ENCODE results near the gene GNG14.
"Not testable (repeated sequence)": the region's sequence is repeated elsewhere in the genome, so short reads cannot be mapped to it uniquely, and the experiment has no call there.

Gene GNG14

DNA sequence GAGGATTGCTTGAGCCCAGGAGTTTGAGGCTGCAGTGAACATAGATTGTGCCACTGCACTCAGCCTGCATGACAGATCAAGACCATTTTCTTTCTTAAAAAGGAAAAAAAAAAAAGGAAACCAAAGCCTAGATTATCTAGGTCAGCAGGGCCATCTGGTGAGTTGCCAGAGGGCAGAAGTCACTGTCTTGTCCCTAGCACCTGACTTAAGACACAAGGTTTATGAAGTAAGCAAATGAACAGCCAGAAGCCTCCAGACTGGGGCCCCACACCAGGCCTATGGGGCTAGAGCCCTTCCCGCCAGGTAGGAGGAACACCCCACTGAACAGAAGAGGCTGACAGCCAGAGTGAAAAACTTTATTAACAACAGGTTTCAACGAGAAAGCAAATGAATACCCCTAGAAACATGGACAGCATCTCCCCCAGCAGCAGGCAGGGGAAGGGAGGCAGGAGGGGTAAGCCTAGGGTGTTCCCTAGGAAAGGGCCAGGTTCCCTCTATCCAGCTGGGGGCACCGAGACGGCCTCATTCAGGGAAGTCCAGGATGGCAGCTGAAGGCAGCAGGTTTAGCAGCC, 20.0 kb upstream of the GNG14 start:
- no peak for DNase-seq (ENCODE audit: low read depth)

DNA sequence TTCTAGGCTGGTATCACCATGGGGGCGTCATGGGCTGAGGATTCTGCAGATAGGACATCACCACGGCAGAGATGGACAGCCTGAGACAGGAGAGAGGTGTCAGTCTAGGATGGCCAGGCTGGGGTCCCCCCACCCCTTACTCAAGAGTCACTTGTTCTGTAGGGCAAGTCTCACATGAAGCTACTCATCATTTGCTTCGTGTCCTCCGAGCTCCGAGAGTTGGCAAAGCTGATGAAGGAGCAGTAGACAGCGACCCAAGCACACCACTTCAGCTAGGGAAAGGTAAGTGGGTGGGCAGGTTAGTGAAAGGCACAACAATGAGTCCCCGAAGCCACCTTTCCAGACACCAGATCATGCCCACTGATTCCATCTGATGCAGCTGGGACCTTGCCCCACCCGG, 19.5 kb upstream of the GNG14 start:
- DNase-seq (ENCODE audit: low read depth), result no peak

DNA sequence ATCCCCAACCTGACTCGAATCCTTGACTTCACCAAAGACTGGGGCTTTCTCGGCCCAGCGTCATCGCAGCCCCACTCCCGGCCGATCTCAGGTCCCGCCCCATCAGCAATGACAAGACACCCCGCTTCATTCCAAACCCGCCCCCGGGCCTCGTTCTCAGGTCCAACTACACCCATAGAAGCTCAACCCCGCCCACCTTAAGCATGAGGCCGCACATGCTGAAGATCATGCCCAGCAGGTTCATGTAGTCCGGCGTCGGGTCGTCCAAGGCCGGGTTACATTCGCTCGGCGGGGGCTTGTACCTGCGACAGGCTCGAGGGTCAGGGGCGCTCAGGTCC, 18.9 kb upstream of the GNG14 start:
- DNase-seq (ENCODE audit: low read depth), result no peak

DNA sequence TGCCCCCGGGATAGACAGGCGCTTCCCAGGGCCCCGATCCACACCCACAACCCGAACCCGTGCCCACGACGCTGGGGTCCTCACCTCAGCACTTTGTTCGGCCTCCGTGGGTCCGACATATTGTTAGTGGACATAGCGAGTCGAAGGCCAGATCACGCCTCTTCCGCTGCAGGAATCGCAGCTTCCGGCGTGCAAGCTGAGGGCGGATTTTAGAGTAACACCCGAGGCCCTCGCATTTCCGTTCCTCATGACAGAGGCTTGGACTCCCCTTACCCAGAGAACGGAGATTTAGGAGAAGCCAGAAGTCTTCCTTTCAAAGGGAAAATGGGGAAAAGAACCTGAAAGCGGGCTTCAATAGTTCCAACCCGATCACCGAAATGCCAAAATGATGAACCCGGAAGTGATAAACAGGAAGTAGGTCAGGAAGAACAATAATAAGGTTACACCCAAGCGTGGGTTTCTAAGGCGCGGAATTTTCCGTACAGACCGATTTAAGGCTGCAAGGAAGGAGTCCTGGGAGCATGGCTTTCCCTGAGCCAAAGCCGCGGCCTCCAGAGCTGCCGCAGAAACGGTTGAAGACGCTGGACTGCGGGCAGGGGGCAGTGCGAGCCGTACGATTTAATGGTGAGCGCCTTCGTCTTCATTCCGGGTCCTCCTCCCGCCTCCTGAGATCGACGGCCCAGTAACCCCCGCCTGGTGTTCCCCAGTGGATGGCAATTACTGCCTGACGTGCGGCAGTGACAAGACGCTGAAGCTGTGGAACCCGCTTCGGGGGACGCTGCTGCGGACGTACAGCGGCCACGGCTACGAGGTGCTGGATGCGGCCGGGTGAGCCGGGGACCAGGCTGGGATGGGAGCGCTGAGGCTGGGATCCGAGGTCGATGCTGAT, 18.3 kb upstream of the GNG14 start:
- peak; percentile 58 for DNase-seq (ENCODE audit: low read depth)

DNA sequence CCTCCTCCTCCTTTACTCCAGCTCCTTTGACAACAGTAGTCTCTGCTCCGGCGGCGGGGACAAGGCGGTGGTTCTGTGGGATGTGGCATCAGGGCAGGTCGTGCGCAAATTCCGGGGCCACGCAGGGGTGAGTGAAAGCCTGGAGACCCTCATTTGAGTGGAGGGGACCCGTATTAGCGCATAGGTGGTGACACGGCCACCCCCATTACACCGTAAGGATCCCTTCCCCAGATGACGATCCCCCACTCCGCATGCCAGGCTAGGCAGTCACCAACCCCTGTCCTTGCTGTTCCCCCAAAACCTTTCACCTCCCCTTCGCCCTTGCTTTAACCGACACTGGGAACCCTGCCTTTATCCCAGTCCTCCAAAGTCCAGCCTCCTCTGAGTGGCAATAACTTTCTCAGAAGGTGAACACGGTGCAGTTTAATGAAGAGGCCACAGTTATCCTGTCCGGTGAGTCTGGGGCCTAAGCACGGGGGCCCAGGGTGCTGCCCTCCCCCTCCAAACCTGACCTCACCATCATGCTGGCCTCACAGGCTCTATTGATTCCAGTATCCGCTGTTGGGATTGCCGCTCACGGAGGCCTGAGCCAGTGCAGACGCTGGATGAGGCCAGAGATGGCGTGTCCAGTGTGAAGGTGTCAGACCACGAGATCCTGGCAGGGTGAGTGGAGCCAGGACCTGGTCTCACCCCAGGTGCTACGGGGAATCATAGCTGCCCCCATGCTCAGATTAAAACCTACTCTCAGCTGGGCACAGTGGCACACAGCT, 17.5 kb upstream of the GNG14 start:
- DNase-seq (ENCODE audit: low read depth), result no peak

DNA sequence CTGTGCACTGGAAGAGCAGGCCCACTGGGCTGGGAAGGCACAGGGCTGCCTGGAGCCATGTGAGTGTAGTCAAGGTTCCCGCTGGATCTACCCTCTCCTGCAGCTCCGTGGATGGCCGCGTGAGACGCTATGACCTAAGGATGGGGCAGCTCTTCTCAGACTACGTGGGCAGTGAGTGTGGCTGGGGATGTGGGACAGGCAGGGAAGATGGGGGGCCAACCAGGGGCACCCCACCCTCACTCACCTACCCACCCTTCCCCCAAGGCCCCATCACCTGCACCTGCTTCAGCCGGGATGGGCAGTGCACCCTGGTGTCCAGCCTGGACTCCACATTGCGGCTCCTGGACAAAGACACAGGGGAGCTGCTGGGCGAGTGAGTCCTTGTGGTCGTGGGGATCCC, 15.1 kb upstream of the GNG14 start:
- no peak for DNase-seq (ENCODE audit: low read depth)

DNA sequence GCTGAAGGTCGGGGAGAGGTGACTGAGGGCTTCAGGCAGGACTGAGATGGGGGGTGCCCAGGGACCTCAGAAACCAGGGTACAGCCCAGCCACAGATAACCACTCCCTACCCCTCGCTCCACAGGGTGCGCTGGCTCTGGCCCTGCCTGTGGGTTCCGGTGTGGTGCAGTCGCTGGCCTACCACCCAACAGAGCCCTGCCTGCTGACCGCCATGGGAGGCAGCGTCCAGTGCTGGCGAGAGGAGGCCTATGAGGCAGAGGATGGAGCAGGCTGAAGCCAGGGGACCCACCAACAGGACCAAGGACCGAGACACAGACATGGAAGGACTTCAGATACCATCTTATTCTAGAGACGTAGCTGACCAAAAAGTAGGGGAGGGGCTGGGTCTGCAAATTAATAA, 12.4 kb upstream of the GNG14 start:
- no peak for DNase-seq (ENCODE audit: low read depth)

DNA sequence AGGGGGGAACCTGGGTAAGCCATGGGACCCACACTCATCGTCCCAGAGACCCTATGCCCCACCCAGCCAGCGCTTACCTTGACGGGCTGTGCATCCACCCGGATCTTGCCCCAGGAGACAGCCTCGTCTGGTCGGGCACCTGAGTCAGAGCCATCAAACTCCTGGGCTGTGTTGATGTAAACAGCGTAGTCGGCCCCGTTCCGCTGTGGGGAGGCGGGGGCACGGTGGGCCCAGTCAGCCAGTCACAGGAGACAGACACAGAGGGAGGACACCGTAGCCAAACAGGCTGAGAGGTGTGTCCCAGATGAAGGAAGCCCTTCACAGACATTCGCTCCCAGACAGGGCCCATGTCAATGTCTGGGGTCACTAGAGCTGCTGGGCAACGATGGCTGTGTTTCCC, 11.9 kb upstream of the GNG14 start:
- no peak for DNase-seq (ENCODE audit: low read depth)

DNA sequence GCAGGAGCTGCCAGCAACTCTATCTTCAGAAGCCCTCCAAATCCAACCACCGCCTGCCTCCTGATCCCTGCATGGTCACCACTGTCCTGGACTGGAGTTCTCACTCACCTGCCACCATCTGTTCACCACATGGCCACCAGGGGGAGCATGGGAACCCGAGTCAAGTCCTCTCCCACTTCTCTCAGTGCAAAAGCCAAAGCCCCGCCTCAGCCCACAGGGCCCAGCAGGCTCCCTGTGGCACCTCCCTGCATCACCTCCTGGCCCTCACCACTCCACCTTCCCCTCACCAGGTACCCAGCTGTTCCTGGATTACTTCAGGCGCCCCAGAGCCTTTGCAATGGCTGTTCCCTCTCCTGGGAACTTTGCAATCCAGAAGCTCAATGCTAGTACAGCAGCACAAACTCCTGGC, 11.4 kb upstream of the GNG14 start:
- no peak for DNase-seq (ENCODE audit: low read depth)

DNA sequence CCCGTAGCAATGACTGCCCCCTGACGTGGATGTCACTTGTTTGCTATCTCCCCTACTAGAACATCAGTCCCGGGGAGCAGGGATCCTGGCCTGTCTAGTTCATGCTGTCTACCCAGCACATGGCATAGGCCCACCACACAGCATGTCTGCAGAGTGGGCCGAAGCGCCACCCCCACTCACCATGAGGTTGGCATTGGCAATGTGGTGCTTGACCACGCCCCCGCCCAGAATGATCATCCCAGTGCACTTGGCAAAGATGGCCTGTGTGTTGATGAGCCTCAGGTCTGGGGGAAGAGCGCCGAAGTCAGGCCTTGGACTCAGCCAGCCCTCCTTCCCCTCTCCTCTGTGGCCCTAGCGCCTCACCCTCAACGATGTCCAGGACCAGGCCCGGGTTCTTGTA, 10.9 kb upstream of the GNG14 start:
- DNase-seq (ENCODE audit: low read depth), result no peak

DNA sequence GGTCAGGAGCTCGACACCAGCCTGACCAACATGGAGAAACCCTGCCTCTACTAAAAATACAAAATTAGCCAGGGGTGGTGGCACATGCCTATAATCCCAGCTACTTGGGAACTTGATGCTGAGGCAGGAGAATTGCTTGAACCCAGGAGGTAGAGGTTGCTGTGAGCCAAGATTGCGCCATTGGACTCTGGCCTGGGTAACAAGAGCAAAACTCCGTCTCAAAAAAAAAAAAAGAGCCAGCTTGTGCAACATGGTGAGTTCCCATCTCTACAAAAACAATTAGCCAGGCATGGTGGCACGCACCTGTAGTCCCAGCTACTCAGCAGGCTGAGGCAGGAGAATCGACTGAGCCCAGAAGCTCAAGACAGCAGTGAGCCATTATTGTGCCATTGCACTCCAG, 9.8 kb upstream of the GNG14 start:
- DNase-seq (ENCODE audit: low read depth), result not testable (repeated sequence)

DNA sequence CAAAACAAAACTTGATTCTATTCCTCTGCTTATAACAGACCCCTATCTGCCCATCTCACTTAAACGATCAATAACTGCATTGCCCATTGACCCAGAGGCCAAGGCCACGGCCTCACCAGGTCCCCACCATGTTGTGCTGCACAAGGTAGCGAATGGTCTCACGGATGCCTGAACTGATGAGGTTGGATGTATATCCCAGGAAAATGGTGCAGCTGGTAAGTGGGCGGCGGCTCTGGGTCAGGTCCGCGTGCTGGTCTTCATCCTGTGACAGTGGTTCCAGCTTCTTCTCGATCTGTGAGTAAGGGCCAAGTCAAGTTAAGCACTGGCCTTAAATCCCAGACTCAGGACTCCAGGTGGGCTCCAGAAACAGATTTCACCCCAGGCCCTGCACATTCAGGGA, 7.8 kb upstream of the GNG14 start:
- no peak for DNase-seq (ENCODE audit: low read depth)

DNA sequence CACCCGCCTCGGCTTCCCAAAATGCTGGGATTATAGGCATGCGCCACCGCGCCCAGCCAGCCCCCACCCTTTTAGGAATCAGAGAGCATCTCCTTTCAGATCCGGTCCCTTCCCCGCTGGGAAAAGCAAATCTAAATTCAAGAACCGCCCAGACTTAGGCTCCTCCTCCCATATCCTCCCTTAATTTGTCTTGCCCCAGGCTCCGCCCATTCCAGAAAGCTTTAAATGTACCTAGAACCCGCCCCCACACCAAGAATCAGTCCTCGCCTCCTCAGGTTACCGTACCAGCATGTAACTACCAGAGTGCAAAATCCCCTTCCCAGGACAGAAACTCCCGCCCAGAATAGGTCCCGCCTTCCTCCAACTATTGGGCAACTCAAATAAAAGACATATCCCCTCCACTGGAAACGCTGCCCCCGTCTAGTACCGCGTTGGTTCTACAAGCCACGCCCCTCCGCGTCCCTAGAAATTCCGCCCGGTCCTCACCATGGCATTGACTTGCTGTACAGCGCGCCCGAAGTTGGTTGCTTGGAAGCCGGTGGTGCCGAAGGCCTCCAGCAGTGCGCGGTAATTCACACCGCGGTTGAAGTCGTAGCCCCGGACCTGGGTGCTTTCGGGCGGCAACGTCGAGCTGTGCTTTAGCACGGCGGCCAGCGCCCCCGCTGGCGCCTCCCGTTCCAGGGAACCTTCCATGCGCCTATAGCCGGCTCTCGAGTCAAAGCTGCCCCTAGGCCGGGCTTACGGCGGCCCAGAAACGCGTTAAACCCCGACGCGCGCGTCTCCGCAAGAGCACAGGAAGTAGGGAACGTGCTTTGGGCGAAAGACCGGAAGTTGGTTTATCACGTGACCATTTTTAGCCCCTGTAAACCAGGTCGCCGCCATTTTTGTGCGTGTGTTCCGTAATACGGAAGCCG, 6.5 kb upstream of the GNG14 start, which contains the start of gene DHPS:
TSS of gene DHPS (minus strand) at position 807 of the 914 bp plus-strand sequence. CDS start at position 693, 114 bp downstream.
- DNase-seq (ENCODE audit: low read depth), result peak; percentile 83

DNA sequence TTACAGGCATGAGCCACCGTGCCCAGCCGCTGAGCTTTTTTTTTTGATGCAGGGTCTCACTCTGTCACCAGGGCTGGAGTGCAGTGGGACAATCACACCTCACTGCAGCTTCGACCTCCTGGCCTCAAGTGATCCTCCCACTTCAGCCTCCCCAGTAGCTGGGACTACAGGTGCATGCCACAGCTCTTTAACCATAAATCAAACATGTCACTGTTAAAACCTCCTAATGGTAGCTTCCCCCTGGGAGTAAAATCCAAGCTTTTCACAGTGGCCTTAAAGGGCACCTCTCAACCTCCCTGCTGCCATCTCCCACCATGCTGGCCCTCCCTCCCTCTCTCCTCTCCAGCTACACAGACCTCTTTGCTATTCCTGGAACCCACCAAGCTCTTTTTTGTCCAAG, 2.0 kb upstream of the GNG14 start:
- no peak for DNase-seq (ENCODE audit: low read depth)

DNA sequence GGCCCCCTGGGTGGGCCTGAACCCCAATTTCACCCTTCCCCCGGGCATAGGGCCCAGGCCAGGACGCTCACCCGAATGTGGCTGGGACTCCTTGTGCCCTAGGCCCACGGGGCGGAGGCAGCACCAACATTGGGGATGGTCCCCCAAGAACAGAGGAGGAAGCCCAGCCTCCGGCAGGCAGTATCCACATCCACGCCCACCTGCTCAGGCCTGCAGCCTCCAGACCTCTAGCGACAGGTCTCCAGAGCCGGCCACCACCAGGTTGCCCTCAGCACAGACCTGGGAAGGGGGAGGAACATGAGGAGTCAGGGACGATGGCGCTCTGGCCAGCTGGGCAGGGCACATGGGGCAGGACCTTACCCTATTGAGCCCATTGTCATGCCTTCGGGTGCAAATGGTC, 1.2 kb downstream of the GNG14 start:
- no peak for DNase-seq (ENCODE audit: low read depth)

DNA sequence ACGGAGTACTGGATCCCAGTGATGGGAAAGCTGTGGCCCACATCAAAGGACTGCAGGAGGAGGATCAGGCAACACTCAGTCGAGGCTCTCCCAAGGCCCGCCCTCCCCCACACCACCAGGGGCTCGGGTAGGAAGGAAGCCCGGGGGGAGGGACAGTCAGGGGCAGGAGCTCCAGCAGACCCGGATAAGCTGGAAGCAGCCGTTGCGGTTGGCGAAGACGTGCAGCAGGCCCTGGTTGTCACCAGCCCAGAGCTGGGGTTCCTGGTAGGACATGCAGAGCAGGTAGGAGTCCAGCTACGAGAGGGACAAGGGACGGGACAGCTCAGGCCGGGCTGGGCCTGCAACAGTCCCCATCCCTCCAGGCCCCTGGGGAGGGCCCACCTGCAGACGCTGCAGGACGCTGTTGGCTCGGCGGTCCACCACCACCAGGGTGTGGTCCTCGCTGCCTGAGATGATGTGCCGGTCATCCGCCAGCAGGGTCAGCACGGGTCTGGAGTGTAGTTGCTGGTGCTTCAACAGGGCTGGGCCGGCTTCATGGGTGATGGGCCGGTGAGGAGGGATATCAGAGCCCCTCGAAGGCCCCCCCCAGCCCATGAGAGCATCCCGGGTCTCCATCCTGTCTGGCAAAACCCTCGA, 1.9 kb downstream of the GNG14 start:
- no peak for DNase-seq (ENCODE audit: low read depth)

DNA sequence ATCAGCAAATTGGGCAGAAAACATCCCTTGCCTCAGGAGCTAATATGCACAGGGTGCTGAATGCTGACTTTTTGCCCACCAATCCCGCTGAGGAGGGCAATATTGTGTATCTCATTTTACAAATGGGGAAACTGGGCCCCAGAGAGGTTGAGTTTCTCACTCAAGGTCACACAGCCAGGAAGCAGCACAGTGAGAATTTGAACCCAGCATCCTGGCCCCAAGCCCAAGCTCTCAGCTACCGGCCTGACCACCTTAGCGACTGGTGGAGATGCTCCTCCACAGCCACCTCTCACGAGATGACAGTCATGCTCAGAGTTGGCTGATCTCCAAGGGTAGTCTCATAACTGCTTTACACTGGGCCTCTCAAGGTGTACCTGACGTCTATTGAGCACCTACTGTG, 5.2 kb downstream of the GNG14 start:
- no peak for DNase-seq (ENCODE audit: low read depth)

DNA sequence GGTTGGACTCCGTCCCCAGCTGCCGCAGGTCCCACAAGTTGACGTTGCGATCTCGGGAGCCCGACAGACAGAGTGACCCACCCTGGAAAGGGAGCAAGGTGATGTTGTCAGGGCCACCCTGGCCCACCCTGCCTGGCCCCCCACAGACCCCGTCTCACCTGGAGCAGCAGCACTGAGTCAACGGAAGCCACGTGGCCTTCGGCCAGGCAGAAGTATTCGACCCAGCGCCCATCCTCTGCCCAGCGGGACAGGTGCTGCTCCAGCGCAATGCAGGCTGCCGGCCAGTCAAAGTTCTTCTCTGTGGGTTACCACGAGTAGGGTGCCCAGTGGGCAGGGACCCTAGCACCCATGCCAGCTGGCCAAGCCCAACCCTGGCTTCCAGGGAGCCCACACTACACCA, 6.8 kb downstream of the GNG14 start:
- DNase-seq (ENCODE audit: low read depth), result no peak

DNA sequence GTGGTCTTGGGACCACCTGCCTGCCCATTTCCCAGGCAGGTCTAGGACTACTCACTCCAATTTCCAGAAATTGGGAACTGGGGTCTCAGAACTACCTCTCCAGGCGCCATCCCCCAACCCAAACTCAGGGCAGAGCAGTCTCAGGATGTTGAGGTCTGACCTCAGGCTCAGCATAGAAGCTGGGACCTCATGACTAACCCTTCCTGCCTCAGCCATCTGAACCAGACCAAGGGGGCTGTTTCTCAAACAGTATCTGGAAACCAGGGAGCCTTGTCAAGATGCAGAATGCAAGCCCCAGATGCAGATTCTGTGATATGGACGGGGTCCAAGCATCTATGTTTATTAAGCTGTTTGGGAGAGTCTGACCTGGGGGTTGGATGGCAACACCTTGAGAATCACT, 7.3 kb downstream of the GNG14 start:
- DNase-seq (ENCODE audit: low read depth), result no peak

DNA sequence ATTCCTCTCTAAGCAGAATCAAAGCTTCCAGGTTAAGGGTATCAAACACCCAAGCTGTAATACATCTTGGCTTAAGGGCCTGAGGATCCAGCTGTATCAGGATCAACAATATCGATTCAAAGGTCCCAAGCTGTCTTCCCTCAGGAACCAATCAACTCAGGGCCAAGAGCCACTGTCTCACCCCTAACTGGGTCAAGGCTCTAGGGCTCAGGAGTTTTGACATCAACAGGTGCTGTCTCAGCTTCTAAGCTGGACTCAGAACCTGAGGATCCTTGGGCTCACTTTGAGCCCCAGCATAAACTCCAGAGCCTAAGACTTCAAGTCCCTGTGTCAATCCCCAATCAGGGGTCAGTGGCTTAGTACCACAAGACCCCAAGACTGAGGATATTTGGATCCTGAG, 7.7 kb downstream of the GNG14 start:
- no peak for DNase-seq (ENCODE audit: low read depth)

DNA sequence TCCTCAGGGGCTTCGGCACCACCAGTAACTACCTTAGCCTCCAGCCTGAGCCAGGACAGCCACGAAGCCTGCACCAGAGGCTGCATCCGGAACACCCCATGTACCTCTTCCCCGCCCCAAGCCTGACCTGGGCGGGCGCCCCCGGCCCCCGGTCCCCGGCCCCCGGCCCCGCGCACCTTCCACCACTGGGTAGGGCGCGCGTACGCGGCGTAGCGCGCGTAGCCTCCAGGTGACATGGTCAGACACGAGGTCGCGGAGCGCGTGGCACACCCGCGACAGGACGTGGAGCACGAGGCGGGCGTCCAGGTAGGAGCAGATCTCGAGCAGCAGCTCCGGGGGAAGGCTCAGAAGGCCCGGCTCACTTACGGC, 8.2 kb downstream of the GNG14 start:
- DNase-seq (ENCODE audit: low read depth), result no peak
